GM23248 (cell line): Measurements from ENCODE around the gene NLRC5. TPM values are rescaled to one million over a fixed set of nuclear protein-coding genes. Genes with fewer than 3 reads are reported as not detected.

Experiments
- DNase-seq: peaks from one replicate; pipeline ENCODE4 v3.0.0-alpha.2; 2015
- H2AFZ ChIP-seq: fragments of 200-600 bp; sonication (generic); 2 replicates; pipeline ENCODE4 v1.6.1; 2016; ENCODE audit warnings: antibody characterized with exemption
- H3F3A ChIP-seq: fragments of 200-600 bp; sonication (generic); 2 replicates; pipeline ENCODE4 v1.6.1; 2016; ENCODE audit warnings: mild to moderate bottlenecking, antibody characterized with exemption, mixed run types; ENCODE audit not compliant: insufficient read depth
- H3K27ac ChIP-seq: fragments of 200-600 bp; sonication (generic); 2 replicates; pipeline ENCODE4 v1.5.1; 2016; ENCODE audit warnings: mild to moderate bottlenecking
- H3K27me3 ChIP-seq: fragments of 200-600 bp; sonication (generic); replicated peaks from 2 replicates; pipeline ENCODE4 v1.6.1; 2016; ENCODE audit warnings: mild to moderate bottlenecking; ENCODE audit not compliant: insufficient read depth
- H3K36me3 ChIP-seq: fragments of 200-600 bp; sonication (generic); 2 replicates; pipeline ENCODE4 v1.6.1; 2016; ENCODE audit warnings: low read depth, mild to moderate bottlenecking
- H3K4me1 ChIP-seq: fragments of 200-600 bp; sonication (generic); 2 replicates; pipeline ENCODE4 v1.6.1; 2016; ENCODE audit warnings: mild to moderate bottlenecking; ENCODE audit not compliant: insufficient read depth
- H3K4me2 ChIP-seq: fragments of 200-600 bp; sonication (generic); one replicate; pipeline ENCODE4 v1.6.1; 2016; ENCODE audit warnings: mild to moderate bottlenecking; ENCODE audit not compliant: unreplicated experiment
- H3K4me3 ChIP-seq: fragments of 200-600 bp; sonication (generic); 2 replicates; pipeline ENCODE4 v1.5.1; 2016; ENCODE audit warnings: mild to moderate bottlenecking
- H3K79me2 ChIP-seq: fragments of 200-600 bp; sonication (generic); 2 replicates; pipeline ENCODE4 v1.6.1; 2016; ENCODE audit warnings: mild to moderate bottlenecking; ENCODE audit not compliant: insufficient read depth
- H3K9ac ChIP-seq: fragments of 200-600 bp; sonication (generic); 2 replicates; pipeline ENCODE4 v1.6.1; 2016; ENCODE audit warnings: mild to moderate bottlenecking
- H3K9me2 ChIP-seq: fragments of 200-600 bp; sonication (generic); 2 replicates; pipeline ENCODE4 v1.6.1; 2016; ENCODE audit warnings: mixed run types, mild to moderate bottlenecking, moderate library complexity; ENCODE audit not compliant: insufficient read depth
- H3K9me3 ChIP-seq: fragments of 200-600 bp; sonication (generic); one replicate; pipeline ENCODE4 v1.6.1; 2017; ENCODE audit warnings: low read depth
- H4K20me1 ChIP-seq: fragments of 200-600 bp; sonication (generic); 2 replicates; pipeline ENCODE4 v1.6.0; 2016; ENCODE audit not compliant: insufficient read depth
- EZH2 ChIP-seq: fragments of 200-600 bp; sonication (generic); IDR thresholded peaks from 2 replicates; pipeline ENCODE4 v1.6.1; 2018; ENCODE audit warnings: antibody characterized with exemption, mild to moderate bottlenecking; ENCODE audit not compliant: insufficient read depth, poor library complexity, severe bottlenecking
- EZH2phosphoT487 ChIP-seq: fragments of 200-600 bp; sonication (generic); IDR thresholded peaks from 2 replicates; pipeline ENCODE4 v1.6.1; 2018; ENCODE audit warnings: antibody characterized with exemption, moderate library complexity, mild to moderate bottlenecking, low read depth; ENCODE audit not compliant: insufficient read depth
- WGBS, 2 experiments: methylation state at CpG; one replicate each; pipeline ENCODE4 v1.1.6; 2015 to 2017; ENCODE audit warnings: low lambda C conversion rate in 2 of 2, low coverage in 1 of 2; ENCODE audit errors: missing lambda C conversion rate in 2 of 2; 5-methylcytosine and 5-hydroxymethylcytosine counted together
- in situ Hi-C: fragments of 300-500 bp; cut with MboI; formaldehyde crosslinking; loops from 2 replicates; pipeline ENCODE4 v1.15.0; 2020
- polyA plus RNA-seq: library from polyadenylated mRNA; unstranded; fragments of >200 nt; fragmentation: Nextera tagmentation; extraction: Ambion mirVana; gene quantifications from 2 replicates; pipeline ENCODE4 v1.2.1, GENCODE V29; 2016
- total RNA-seq: library from RNA; depleted of rRNA; stranded (reverse); fragments of >200 nt; shearing (Covaris generic); gene quantifications from 2 replicates; pipeline ENCODE4 v1.2.3, GENCODE V29; 2014

Gene NLRC5
- total and polyA plus RNA-seq, 2 experiments from 2014 or later = 10.6 to 17.1 TPM

GRCh38 chr16:57123974-57124674 is 134.8 kb downstream of the NLRC5 start:
- H3K9ac ChIP-seq = no peak overlapping the region
- H3K79me2 ChIP-seq = no peaks in the 10 kb centered on the region
- H3K9me2 ChIP-seq = no peaks in the 10 kb centered on the region
- no peaks in the 10 kb centered on the region for H3F3A ChIP-seq
- no peaks in the 10 kb centered on the region for H3K9me3 ChIP-seq
- in situ Hi-C loops = no loop called here
- no peak overlapping the region for H2AFZ ChIP-seq
- no peak for DNase-seq
- H3K27me3 ChIP-seq = no peaks in the 10 kb centered on the region
- H3K27ac ChIP-seq = no peak overlapping the region
- H3K36me3 ChIP-seq = no peaks in the 10 kb centered on the region
- no peak overlapping the region for H3K4me3 ChIP-seq
- TF ChIP-seq EZH2 = no peak
- TF ChIP-seq EZH2phosphoT487 = no peak
- whole genome bisulfite sequencing, 2 experiments = 93% methylated on average over 11 of the region's 11 CpGs
- H4K20me1 ChIP-seq = no peaks in the 10 kb centered on the region
- H3K4me1 ChIP-seq = no peaks in the 10 kb centered on the region
- H3K4me2 ChIP-seq = no peak overlapping the region

GRCh38 chr16:57125376-57125775 is 136.0 kb downstream of the NLRC5 start:
- Histone ChIP-seq H3K4me2 (no peak overlapping the region), H3K4me3 (no peak overlapping the region), H3K79me2 (no peaks in the 10 kb centered on the region), H3K36me3 (no peaks in the 10 kb centered on the region), H3K27me3 (no peaks in the 10 kb centered on the region), H3K9me2 (no peaks in the 10 kb centered on the region), H3K9me3 (no peaks in the 10 kb centered on the region), H3K27ac (no peak overlapping the region), H3K9ac (no peak overlapping the region), H4K20me1 (no peaks in the 10 kb centered on the region), H3K4me1 (no peaks in the 10 kb centered on the region), H2AFZ (no peak overlapping the region), H3F3A (no peaks in the 10 kb centered on the region)
- in situ Hi-C loops = no loop called here
- TF ChIP-seq EZH2phosphoT487 (no peak), EZH2 (no peak)
- WGBS, 2 experiments = 89 to 96% methylated on average over 4 of the region's 4 CpGs
- DNase-seq = no peak

- Histone ChIP-seq H3K9me2 (no peaks in the 10 kb centered on the region), H3K27ac (no peak overlapping the region), H3K4me2 (no peak overlapping the region), H3K27me3 (no peaks in the 10 kb centered on the region), H3K4me1 (no peaks in the 10 kb centered on the region), H3F3A (no peaks in the 10 kb centered on the region), H3K4me3 (no peak overlapping the region), H3K9ac (no peak overlapping the region), H3K9me3 (no peaks in the 10 kb centered on the region), H2AFZ (no peak overlapping the region), H3K79me2 (no peaks in the 10 kb centered on the region), H3K36me3 (no peaks in the 10 kb centered on the region), H4K20me1 (no peaks in the 10 kb centered on the region)
- no peak for DNase-seq
- in situ Hi-C loops = no loop called here
- TF ChIP-seq EZH2phosphoT487 = no peak
- TF ChIP-seq EZH2 = no peak
- WGBS, 2 experiments = 98 to 99% methylated on average over 4 of the region's 4 CpGs
Measured at GRCh38 chr16:57125969-57126368, 136.6 kb downstream of the NLRC5 start.

- DNase-seq = no peak
- Histone ChIP-seq H3K4me2 (no peak overlapping the region), H3K9me3 (no peaks in the 10 kb centered on the region), H3K9ac (no peak overlapping the region), H3K9me2 (no peaks in the 10 kb centered on the region), H3K36me3 (no peaks in the 10 kb centered on the region), H3K27ac (no peak overlapping the region), H3F3A (no peaks in the 10 kb centered on the region), H3K4me3 (no peak overlapping the region), H2AFZ (no peak overlapping the region), H3K79me2 (no peaks in the 10 kb centered on the region), H3K4me1 (no peaks in the 10 kb centered on the region), H4K20me1 (no peaks in the 10 kb centered on the region), H3K27me3 (no peaks in the 10 kb centered on the region)
- WGBS, 2 experiments = 73 to 86% methylated on average over 4 of the region's 4 CpGs
- in situ Hi-C loops = no loop called here
- TF ChIP-seq EZH2phosphoT487 = no peak
- TF ChIP-seq EZH2 = no peak
Measured at GRCh38 chr16:57126411-57126810, 137.1 kb downstream of the NLRC5 start.
